GM13976 (cell line): Measurements from ENCODE around the gene EID3.

ENCODE experiments used
- DNase-seq: peaks from one replicate; pipeline ENCODE4 v3.0.0; 2012; ENCODE audit warnings: low spot score
- CTCF ChIP-seq: IDR thresholded peaks from 2 replicates; pipeline ENCODE4 v1.5.1; 2012; ENCODE audit warnings: borderline replicate concordance, mild to moderate bottlenecking; ENCODE audit not compliant: insufficient read depth; ENCODE audit errors: extremely low read depth, missing control alignments, control extremely low read depth
- in situ Hi-C: fragments of 300-500 bp; cut with MboI; formaldehyde crosslinking; loops from one replicate; pipeline ENCODE4 v1.12.0; 2022; ENCODE audit warnings: low sequenced_read_pairs, mixed read lengths, inconsistent platforms; ENCODE audit not compliant: unreplicated experiment

EID3 gene

GRCh38 chr12:104295954-104296353 lies 7.6 kb upstream of the EID3 start:
- TF ChIP-seq CTCF: no peak
- in situ Hi-C loops: no loop called here
- DNase-seq: no peak

GRCh38 chr12:104296718-104297117 lies 6.8 kb upstream of the EID3 start:
- in situ Hi-C loops: no loop called here
- no peak for TF ChIP-seq CTCF
- DNase-seq: no peak

GRCh38 chr12:104297477-104298113 lies 5.9 kb upstream of the EID3 start:
- DNase-seq: no peak
- no peak for TF ChIP-seq CTCF
- in situ Hi-C loops: no loop called here

- no peak for DNase-seq
- in situ Hi-C loops: no loop called here
- no peak for TF ChIP-seq CTCF
Measured at GRCh38 chr12:104299842-104300481, 3.6 kb upstream of the EID3 start.

GRCh38 chr12:104304261-104305009 lies 896 bp downstream of the EID3 start:
- no peak for TF ChIP-seq CTCF
- in situ Hi-C loops: no loop called here
- DNase-seq: no peak

GRCh38 chr12:104305349-104305748 lies 1.8 kb downstream of the EID3 start:
- in situ Hi-C loops: no loop called here
- no peak for TF ChIP-seq CTCF

More at GRCh38 chr12:104305349-104305748, 1.8 kb downstream of the EID3 start:
- DNase-seq: no peak
